ENCODE measurements around the gene LRRC27.

GRCh38 chr10:132408367-132408781 is 76.4 kb downstream of the LRRC27 start:
- TF ChIP-seq POLR2A (IDR thresholded peaks at IDR 0.05), result no peak
- TF ChIP-seq CTCF (IDR thresholded peaks at IDR 0.05), result no peak

All from esophagus squamous epithelium (tissue), 4 donors.